ENCODE results near the gene DCUN1D1.

Gene DCUN1D1

GRCh38 chr3:182978387-182978786, 2.0 kb downstream of the DCUN1D1 start:
- no peak for DNase-seq (ENCODE audit: low read depth)
- no peak overlapping the region for H3K4me3 ChIP-seq (ENCODE audit: low read depth, low read length)

- DNase-seq (ENCODE audit: low read depth): no peak
- H3K4me3 ChIP-seq (ENCODE audit: low read depth, low read length): no peak overlapping the region
These were observed 7.3 kb downstream of the DCUN1D1 start for GRCh38 chr3:182973047-182973446.

GRCh38 chr3:182972387-182972786, 8.0 kb downstream of the DCUN1D1 start:
- no peak overlapping the region for H3K4me3 ChIP-seq (ENCODE audit: low read depth, low read length)
- no peak for DNase-seq (ENCODE audit: low read depth)

GRCh38 chr3:182971637-182972036, 8.7 kb downstream of the DCUN1D1 start:
- DNase-seq (ENCODE audit: low read depth): peak; percentile 12
- H3K4me3 ChIP-seq (ENCODE audit: low read depth, low read length): no peak overlapping the region

GRCh38 chr3:182970811-182971418, 9.4 kb downstream of the DCUN1D1 start:
- no peak for DNase-seq (ENCODE audit: low read depth)
- no peak overlapping the region for H3K4me3 ChIP-seq (ENCODE audit: low read depth, low read length)

- no peak overlapping the region for H3K4me3 ChIP-seq (ENCODE audit: low read depth, low read length)
- DNase-seq (ENCODE audit: low read depth): no peak
These were observed 10.5 kb downstream of the DCUN1D1 start for GRCh38 chr3:182969853-182970252.

- no peak overlapping the region for H3K4me3 ChIP-seq (ENCODE audit: low read depth, low read length)
- DNase-seq (ENCODE audit: low read depth): peak; percentile 15
These were observed 11.1 kb downstream of the DCUN1D1 start for GRCh38 chr3:182969277-182969676.

GRCh38 chr3:182967218-182968204, 12.8 kb downstream of the DCUN1D1 start:
- DNase-seq (ENCODE audit: low read depth): no peak
- H3K4me3 ChIP-seq (ENCODE audit: low read depth, low read length): no peak overlapping the region

- no peak overlapping the region for H3K4me3 ChIP-seq (ENCODE audit: low read depth, low read length)
- no peak for DNase-seq (ENCODE audit: low read depth)
These were observed 14.4 kb downstream of the DCUN1D1 start for GRCh38 chr3:182965861-182966366.

GRCh38 chr3:182964179-182964578, 16.2 kb downstream of the DCUN1D1 start:
- no peak for DNase-seq (ENCODE audit: low read depth)
- H3K4me3 ChIP-seq (ENCODE audit: low read depth, low read length): no peak overlapping the region

GRCh38 chr3:182962166-182962565, 18.2 kb downstream of the DCUN1D1 start:
- no peak overlapping the region for H3K4me3 ChIP-seq (ENCODE audit: low read depth, low read length)
- no peak for DNase-seq (ENCODE audit: low read depth)

GRCh38 chr3:182959474-182960350, 20.6 kb downstream of the DCUN1D1 start:
- DNase-seq (ENCODE audit: low read depth): no peak

GRCh38 chr3:182957676-182958266, 22.6 kb downstream of the DCUN1D1 start:
- DNase-seq (ENCODE audit: low read depth): no peak
- H3K4me3 ChIP-seq (ENCODE audit: low read depth, low read length): no peak overlapping the region

More at GRCh38 chr3:182959474-182960350, 20.6 kb downstream of the DCUN1D1 start:
- no peak overlapping the region for H3K4me3 ChIP-seq (ENCODE audit: low read depth, low read length)

- DNase-seq (ENCODE audit: low read depth): no peak
- H3K4me3 ChIP-seq (ENCODE audit: low read depth, low read length): no peak overlapping the region
These were observed 23.1 kb downstream of the DCUN1D1 start for GRCh38 chr3:182957226-182957625.

GRCh38 chr3:182954553-182955235, 25.6 kb downstream of the DCUN1D1 start:
- no peak for DNase-seq (ENCODE audit: low read depth)
- no peak overlapping the region for H3K4me3 ChIP-seq (ENCODE audit: low read depth, low read length)

GRCh38 chr3:182949688-182950087, 30.6 kb downstream of the DCUN1D1 start:
- DNase-seq (ENCODE audit: low read depth): no peak

GRCh38 chr3:182948305-182948704, 32.0 kb downstream of the DCUN1D1 start:
- H3K4me3 ChIP-seq (ENCODE audit: low read depth, low read length): no peak overlapping the region
- DNase-seq (ENCODE audit: low read depth): no peak

More at GRCh38 chr3:182949688-182950087, 30.6 kb downstream of the DCUN1D1 start:
- no peak overlapping the region for H3K4me3 ChIP-seq (ENCODE audit: low read depth, low read length)

- no peak for DNase-seq (ENCODE audit: low read depth)
- no peak overlapping the region for H3K4me3 ChIP-seq (ENCODE audit: low read depth, low read length)
These were observed 32.5 kb downstream of the DCUN1D1 start for GRCh38 chr3:182947888-182948287.

GRCh38 chr3:182941719-182942118, 38.6 kb downstream of the DCUN1D1 start:
- no peak overlapping the region for H3K4me3 ChIP-seq (ENCODE audit: low read depth, low read length)
- no peak for DNase-seq (ENCODE audit: low read depth)

Data from skeletal muscle cell (primary cell).